LNCAP (cell line): ENCODE measurements around the gene RNF182.

Experiments
- TF ChIP-seq, protein P1 (sequence below): fragments of 450-650 bp; IDR thresholded peaks from 2 replicates; pipeline ENCODE4 v1.5.1; 2017; ENCODE audit warnings: mild to moderate bottlenecking

Gene RNF182

DNA sequence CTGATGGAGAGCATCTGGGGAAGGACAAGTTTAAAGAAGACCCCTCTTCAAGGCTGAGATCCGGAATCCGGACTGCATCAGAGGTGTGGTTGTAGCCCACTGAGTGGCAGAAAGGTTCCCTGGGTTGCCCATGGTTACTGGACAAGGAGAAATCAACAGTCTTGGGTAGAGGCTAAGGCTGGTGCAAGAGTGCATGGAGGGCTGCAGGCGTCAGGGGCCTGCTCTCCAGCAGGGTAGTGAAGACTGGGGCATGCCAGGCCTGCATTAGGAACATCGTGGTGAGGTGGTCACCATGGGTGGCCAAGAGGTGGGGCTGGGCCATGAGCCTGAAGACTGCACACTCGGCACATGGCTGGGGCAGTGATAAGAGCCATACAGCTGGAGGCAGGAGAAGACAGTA lies 91.2 kb downstream of the RNF182 start:
- TF ChIP-seq, protein P1, sequence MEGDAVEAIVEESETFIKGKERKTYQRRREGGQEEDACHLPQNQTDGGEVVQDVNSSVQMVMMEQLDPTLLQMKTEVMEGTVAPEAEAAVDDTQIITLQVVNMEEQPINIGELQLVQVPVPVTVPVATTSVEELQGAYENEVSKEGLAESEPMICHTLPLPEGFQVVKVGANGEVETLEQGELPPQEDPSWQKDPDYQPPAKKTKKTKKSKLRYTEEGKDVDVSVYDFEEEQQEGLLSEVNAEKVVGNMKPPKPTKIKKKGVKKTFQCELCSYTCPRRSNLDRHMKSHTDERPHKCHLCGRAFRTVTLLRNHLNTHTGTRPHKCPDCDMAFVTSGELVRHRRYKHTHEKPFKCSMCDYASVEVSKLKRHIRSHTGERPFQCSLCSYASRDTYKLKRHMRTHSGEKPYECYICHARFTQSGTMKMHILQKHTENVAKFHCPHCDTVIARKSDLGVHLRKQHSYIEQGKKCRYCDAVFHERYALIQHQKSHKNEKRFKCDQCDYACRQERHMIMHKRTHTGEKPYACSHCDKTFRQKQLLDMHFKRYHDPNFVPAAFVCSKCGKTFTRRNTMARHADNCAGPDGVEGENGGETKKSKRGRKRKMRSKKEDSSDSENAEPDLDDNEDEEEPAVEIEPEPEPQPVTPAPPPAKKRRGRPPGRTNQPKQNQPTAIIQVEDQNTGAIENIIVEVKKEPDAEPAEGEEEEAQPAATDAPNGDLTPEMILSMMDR, result no peak

DNA sequence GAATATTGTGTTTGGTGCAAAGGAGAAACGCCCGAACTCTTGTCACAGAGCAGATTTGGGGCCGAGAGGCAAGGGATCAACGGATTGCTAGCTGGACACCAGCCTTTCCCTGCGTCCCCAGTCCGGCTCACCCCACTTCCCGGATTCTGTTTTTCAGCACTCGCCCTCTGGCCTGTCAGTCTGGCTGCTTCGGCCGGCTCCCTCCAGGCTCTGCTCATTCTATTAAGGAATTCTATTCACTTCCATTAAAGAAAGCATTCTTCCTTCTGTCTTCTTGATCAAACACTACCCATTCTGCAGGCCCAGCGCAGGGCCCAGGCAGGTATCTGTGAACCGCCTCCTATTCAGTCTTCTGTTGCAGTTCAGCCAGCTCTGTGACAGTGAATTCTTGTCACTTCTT lies 91.7 kb downstream of the RNF182 start:
- TF ChIP-seq, protein P1, result no peak

DNA sequence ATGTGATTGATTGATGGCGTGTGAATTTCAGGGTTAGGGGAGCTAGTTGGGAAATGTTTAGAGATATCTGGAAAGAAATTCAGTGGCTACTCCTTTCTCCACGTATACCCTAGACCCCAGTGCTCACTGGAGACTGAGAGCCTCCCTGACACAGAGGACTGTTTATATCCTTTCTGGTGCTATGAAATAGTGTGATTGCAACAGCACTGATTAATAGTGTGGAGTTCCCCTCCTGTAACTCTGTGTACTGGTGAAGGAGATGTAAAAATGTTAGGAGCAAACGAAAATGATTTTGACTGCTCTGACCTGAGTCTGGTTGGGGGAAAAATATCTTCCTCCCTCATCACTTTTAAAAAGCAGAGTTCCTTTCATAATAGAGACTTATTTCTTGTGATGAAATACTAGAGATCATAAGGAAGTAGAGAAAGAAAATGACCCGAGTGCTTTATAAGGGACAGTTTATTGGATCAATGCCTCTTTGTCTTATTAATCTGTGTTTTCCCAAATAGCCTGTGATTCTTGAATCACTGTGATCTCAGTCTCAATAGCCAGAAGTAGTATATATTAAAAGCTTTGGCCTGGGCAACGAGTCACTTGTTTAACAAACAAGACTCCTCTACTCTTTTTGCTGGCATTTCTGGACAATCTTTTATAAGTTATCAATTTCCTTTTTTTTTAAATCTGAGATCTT lies 92.3 kb downstream of the RNF182 start:
- TF ChIP-seq, protein P1, result no peak

DNA sequence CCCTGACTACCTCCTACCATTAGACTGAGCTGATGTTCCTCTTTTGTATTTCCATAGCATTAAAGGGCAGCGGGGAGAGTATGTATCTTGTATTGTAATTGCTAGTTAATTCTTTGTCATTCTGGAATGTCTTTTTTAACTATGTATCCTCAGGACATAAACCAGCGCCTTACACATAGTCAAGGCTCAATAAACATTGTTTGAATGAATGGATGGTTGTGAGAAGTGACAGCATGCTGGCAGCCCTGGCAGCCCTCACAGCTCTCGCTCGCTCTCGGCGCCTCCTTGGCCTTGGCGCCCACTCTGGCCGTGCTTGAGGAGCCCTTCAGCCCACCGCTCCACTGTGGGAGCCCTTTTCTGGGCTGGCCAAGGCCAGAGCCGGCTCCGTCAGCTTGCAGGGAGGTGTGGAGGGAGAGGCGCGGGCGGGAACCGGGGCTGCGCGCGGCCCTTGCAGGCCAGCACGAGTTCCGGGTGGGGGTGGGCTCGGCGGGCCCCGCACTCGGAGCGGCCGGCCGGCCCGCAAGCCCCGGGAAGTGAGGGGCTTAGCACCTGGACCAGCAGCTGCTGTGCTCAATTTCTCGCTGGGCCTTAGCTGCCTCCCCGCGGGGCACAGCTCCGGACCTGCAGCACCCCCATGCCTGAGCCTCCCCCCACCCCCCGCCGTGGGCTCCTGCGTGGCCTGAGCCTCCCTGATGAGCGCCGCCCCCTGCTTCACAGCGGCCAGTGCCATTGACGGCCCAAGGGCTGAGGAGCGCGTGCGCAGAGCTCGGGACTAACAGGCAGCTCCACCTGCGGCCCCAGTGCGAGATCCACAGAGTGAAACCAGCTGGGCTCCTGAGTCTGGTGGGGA lies 93.1 kb downstream of the RNF182 start:
- TF ChIP-seq, protein P1, result no peak

DNA sequence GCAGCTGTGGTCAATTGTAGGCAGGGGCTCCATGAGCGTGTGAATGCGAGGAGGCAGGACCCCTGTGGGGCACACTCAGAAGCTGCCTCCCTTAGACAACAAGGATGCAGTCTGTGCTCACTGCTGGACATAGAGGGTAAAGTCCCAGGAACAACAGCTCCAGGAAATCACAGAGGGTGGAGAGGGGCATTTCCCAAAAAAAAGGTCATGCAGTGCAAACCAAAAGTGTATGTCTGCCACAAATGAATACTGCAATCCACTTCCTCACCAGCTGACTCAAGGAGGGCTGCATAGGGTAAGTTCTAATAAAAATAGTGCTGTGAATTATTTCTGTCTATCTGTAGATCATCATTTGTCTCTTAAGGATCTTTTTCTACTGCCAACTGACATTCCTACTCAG lies 95.8 kb downstream of the RNF182 start:
- TF ChIP-seq, protein P1, result no peak

DNA sequence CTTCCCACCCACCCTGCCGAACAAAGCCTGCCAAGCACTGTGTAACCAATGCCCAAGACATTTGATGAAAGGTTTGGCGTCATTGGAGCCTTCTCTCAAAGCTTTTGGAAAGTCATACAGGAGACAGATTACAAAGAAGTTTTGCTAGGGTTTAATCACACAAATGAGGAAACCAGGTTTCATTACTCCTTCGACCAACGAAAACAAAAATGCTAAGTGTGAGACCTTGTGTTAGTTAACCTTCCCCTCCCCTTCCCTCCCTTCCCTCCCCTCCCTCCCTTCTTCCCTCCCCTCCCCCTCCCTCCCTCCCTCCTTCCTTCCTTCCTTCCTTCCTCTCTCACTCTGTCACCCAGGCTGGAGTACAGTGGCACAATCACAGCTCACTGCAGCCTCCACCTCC lies 96.7 kb downstream of the RNF182 start:
- TF ChIP-seq, protein P1, result no peak

DNA sequence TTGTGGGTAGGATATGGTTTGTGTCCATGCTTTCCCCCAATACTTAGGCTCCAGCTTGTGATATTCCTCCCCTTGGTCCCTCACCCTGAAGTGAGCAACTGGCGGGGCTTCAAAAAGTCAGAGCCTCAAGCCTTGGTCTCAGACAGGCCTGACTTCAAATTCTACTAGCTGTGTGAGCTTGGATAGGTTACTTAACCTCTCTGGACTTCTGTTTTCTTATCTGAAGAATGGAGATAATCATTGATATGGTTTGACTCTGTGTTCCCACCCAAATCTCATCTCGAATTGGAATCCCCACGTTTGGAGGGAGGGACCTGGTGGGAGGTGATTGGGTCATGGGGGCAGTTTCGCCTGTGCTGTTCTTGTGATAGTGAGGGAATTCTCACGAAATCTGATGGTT lies 97.9 kb downstream of the RNF182 start:
- TF ChIP-seq, protein P1, result no peak
